ENCODE measurements around the gene PPP2R3C. TPM values are rescaled to one million over a fixed set of nuclear protein-coding genes. Genes with fewer than 3 reads are reported as not detected.
A peak's percentile ranks its signal among the peaks of the same experiment; 100 is the strongest.

The PPP2R3C gene
- total RNA-seq, 1 experiment from 2014 or later, result 15.2 TPM

DNA sequence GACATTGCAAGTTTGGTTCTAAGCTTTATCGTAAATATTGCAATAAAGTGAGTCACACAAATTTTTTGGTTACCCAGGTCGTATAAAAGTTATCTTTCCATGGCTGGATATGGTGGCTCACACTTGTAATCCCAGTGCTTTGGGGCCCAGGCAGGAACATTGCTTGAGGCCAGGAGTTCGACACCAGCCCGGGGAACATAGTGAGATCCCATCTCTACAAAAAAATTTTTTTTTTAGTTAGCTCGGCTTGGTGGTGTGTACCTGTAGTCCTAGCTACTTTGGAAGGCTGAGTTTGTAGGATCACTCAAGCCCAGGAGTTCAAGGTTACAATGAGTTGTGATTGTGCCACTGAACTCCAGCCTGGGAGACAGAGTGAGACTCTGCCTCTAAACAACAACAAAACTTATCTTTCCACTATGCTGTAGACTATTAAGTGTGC, 24.9 kb upstream of the PPP2R3C start:
- peaks cover 8% of the 10 kb centered on the region; the same call in 1 of the 2 replicates for H3K79me2 ChIP-seq (ENCODE audit: low read length)
- no peaks in the 10 kb centered on the region for H3F3A ChIP-seq (ENCODE audit: low read length, unreplicated experiment)
- intact Hi-C loops (cut with micrococcal nuclease), result no loop called here
- no peak overlapping the region for H3K4me2 ChIP-seq (ENCODE audit: low read length)
- DNase-seq, result peak; percentile 65
- no peak overlapping the region for H2AFZ ChIP-seq (ENCODE audit: low read length)
- H3K9me2 ChIP-seq (replicated peaks; ENCODE audit: low read length), result no peaks in the 10 kb centered on the region
- H3K9ac ChIP-seq (ENCODE audit: low read length), result no peak overlapping the region
- H3K4me3 ChIP-seq (ENCODE audit: low read length), result no peak overlapping the region
- peak overlapping the region; percentile 22; the same call in 1 of the 2 replicates for H3K27ac ChIP-seq (ENCODE audit: low read length)
- no peaks in the 10 kb centered on the region for H4K20me1 ChIP-seq (ENCODE audit: low read length)
- H3K9me3 ChIP-seq (ENCODE audit: low read length), result no peaks in the 10 kb centered on the region
- ChIA-PET CTCF (interaction anchor here (0.6 kb wide), 2 partner anchors 61 to 106 kb away, joined by 3 to 9 read pairs; no protein-coding TSS in a partner anchor), POLR2A (ENCODE audit: unreplicated experiment) (no interaction called here)
- peaks cover 10% of the 10 kb centered on the region for H3K4me1 ChIP-seq (ENCODE audit: insufficient read depth, low read length)
- H3K27me3 ChIP-seq (ENCODE audit: low read length), result no peaks in the 10 kb centered on the region
- ATAC-seq, result peak; percentile 93
- 0 out of 2 replicates have a peak, but pooled peaks cover 5% of the 10 kb centered on the region for H3K36me3 ChIP-seq (ENCODE audit: low read depth, low read length)
- TF ChIP-seq EZH2phosphoT487 (IDR thresholded peaks at IDR 0.05; ENCODE audit: borderline replicate concordance, low read length) (no peak), CTCF (conservative IDR thresholded peaks at IDR 0.05; ENCODE audit: low read depth, low read length) (no peak), EZH2 (IDR thresholded peaks at IDR 0.05; ENCODE audit: low read length, unreplicated experiment) (no peak)
- BruUV-seq (replicated peaks), result no TSS peak

- Histone ChIP-seq H3K36me3 (ENCODE audit: low read depth, low read length) (0 out of 2 replicates have a peak, but pooled peaks cover 5% of the 10 kb centered on the region), H2AFZ (ENCODE audit: low read length) (no peak overlapping the region), H3K27me3 (ENCODE audit: low read length) (no peaks in the 10 kb centered on the region), H3K9ac (ENCODE audit: low read length) (no peak overlapping the region), H3K4me1 (ENCODE audit: insufficient read depth, low read length) (peaks cover 10% of the 10 kb centered on the region), H3F3A (ENCODE audit: low read length, unreplicated experiment) (no peaks in the 10 kb centered on the region), H3K9me2 (replicated peaks; ENCODE audit: low read length) (no peaks in the 10 kb centered on the region), H4K20me1 (ENCODE audit: low read length) (no peaks in the 10 kb centered on the region), H3K9me3 (ENCODE audit: low read length) (no peaks in the 10 kb centered on the region), H3K27ac (ENCODE audit: low read length) (no peak overlapping the region), H3K79me2 (ENCODE audit: low read length) (peaks cover 6% of the 10 kb centered on the region; the same call in 1 of the 2 replicates), H3K4me2 (ENCODE audit: low read length) (no peak overlapping the region), H3K4me3 (ENCODE audit: low read length) (no peak overlapping the region)
- ChIA-PET CTCF (no interaction called here), POLR2A (ENCODE audit: unreplicated experiment) (interaction anchor here (0.6 kb wide), 1 partner anchor 13 kb away, joined by 3 read pairs; no protein-coding TSS in a partner anchor)
- intact Hi-C loops (cut with micrococcal nuclease), result loop anchor here (5.0 kb wide), 1 partner anchor 543 kb away; no protein-coding TSS in a partner anchor
- TF ChIP-seq EZH2 (IDR thresholded peaks at IDR 0.05; ENCODE audit: low read length, unreplicated experiment) (no peak), CTCF (conservative IDR thresholded peaks at IDR 0.05; ENCODE audit: low read depth, low read length) (no peak), EZH2phosphoT487 (IDR thresholded peaks at IDR 0.05; ENCODE audit: borderline replicate concordance, low read length) (no peak)
- no TSS peak for BruUV-seq (replicated peaks)
- DNase-seq (no peak), ATAC-seq (no peak)
These were observed 22.2 kb upstream of the PPP2R3C start for GRCh38 chr14:35144029-35144428.
